Right lobe of liver (tissue), 6 donors: Measurements from ENCODE around the gene MAML3. TPM values are rescaled to one million over a fixed set of nuclear protein-coding genes. Genes with fewer than 3 reads are reported as not detected.

Source experiments
- ATAC-seq, 4 donors: fragments of 200-7000 bp; cut with Tn5 transposase; one replicate each; pipeline ENCODE4 v1.9.1; 2020; ENCODE audit warnings: mild to moderate bottlenecking in 4 of 4, moderate library complexity in 4 of 4
- DNase-seq, 3 donors: peaks; one replicate each; pipeline ENCODE4 v3.0.0-alpha.2; 2020
- H3K27ac ChIP-seq, 3 donors: fragments of 200-600 bp; one replicate each; pipeline ENCODE4 v1.8.0; 2022
- H3K27me3 ChIP-seq, 2 donors: fragments of 200-600 bp; one replicate each; pipeline ENCODE4 v1.8.0; 2022
- H3K36me3 ChIP-seq, 4 donors: fragments of 200-600 bp; sonication (generic) in 1 of 4; one replicate each; pipeline versions ENCODE4 v1.5.1 to v1.8.0; 2017 to 2022; ENCODE audit warnings: control low read depth in 1 of 4
- H3K4me1 ChIP-seq, 4 donors: fragments of 200-600 bp; sonication (generic) in 1 of 4; one replicate each; pipeline versions ENCODE4 v1.5.1 to v1.8.0; 2017 to 2022; ENCODE audit warnings: control low read depth in 1 of 4
- H3K4me3 ChIP-seq, 3 donors: fragments of 200-600 bp; one replicate each; pipeline ENCODE4 v1.8.0; 2022
- H3K9me3 ChIP-seq, 4 donors: fragments of 200-600 bp; sonication (generic) in 1 of 4; one replicate each; pipeline versions ENCODE4 v1.5.1 to v1.8.0; 2017 to 2022; ENCODE audit warnings: control low read depth in 1 of 4
- CTCF ChIP-seq, 4 donors: fragments of 200-600 bp in 3 of 4; fragments of 450-650 bp in 1 of 4; IDR thresholded peaks; one replicate each; pipeline versions ENCODE4 v1.5.1 to v1.8.0; 2016 to 2022; ENCODE audit warnings: antibody characterized with exemption in 4 of 4, mild to moderate bottlenecking in 2 of 4
- POLR2A ChIP-seq: fragments of 450-650 bp; IDR thresholded peaks from one replicate; pipeline ENCODE4 v1.6.1; 2017; ENCODE audit warnings: antibody characterized with exemption, mild to moderate bottlenecking
- WGBS: methylation state at CpG from one replicate; pipeline ENCODE4 v1.1.6; 2018; ENCODE audit warnings: low coverage, low lambda C conversion rate; ENCODE audit not compliant: insufficient coverage; ENCODE audit errors: missing lambda C conversion rate; 5-methylcytosine and 5-hydroxymethylcytosine counted together
- intact Hi-C, 2 donors: fragments of 100-400 bp; cut with DNase I; formaldehyde crosslinking; loops; one replicate each; pipeline versions ENCODE4 v1.11.2 to v1.14.1; 2022
- total RNA-seq, 6 experiments: library from RNA; depleted of rRNA in 2 of 6; stranded (reverse); fragments of >200 nt in 2 of 6; fragmentation: NEBNext Ultra II Directional in 3 of 6; extraction: Animal tissue kit (Norgen Biotek cat#: 25700) in 3 of 6; gene quantifications; one replicate each; pipeline versions ENCODE4 v1.1.0 to v1.2.4, GENCODE V29; 2016 to 2023
- donor health status: DM: no; HTN: yes; CAD: no.
- donor health status: DM: no; HTN: no; CAD: no.
- donor health status: DM: no; HTN: no; CAD: no.
- donor health status: DM: no; HTN: yes; CAD: no.
- donor health status: DM: no; HTN: yes; CAD: no.

The MAML3 gene
- total RNA-seq, 6 experiments from 2014 or later: 2.6 to 7.8 (median 5.0) TPM

- H3K27ac ChIP-seq: peak overlapping the region; percentile 28 to 51 (median 32)
- intact Hi-C loops: no loop called here
- TF ChIP-seq POLR2A: no peak
- no peak for TF ChIP-seq CTCF (IDR thresholded peaks at IDR 0.05)
Measured at GRCh38 chr4:139813881-139814280, 340.1 kb downstream of the MAML3 start.

GRCh38 chr4:139810710-139811109 is 343.3 kb downstream of the MAML3 start:
- intact Hi-C loops: no loop called here
- no peak for DNase-seq
- TF ChIP-seq POLR2A: no peak
- Histone ChIP-seq H3K36me3 (no peaks in the 10 kb centered on the region), H3K4me1 (peaks cover 0 to 24% (median 4%) of the 10 kb centered on the region in 4 donors), H3K4me3 (no peak overlapping the region), H3K9me3 (no peaks in the 10 kb centered on the region), H3K27ac (no peak overlapping the region), H3K27me3 (no peaks in the 10 kb centered on the region)
- ATAC-seq: no peak
- WGBS: 91% methylated on average over 1 of the region's 1 CpG

More at GRCh38 chr4:139813881-139814280, 340.1 kb downstream of the MAML3 start:
- no peaks in the 10 kb centered on the region for H3K27me3 ChIP-seq
- no peaks in the 10 kb centered on the region for H3K36me3 ChIP-seq
- WGBS: 52% methylated on average over 3 of the region's 3 CpGs
- no peak overlapping the region for H3K4me3 ChIP-seq
- peaks cover 0 to 14% (median 4%) of the 10 kb centered on the region in 4 donors for H3K4me1 ChIP-seq
- DNase-seq (no peak), ATAC-seq (no peak)
- H3K9me3 ChIP-seq: no peaks in the 10 kb centered on the region

- ATAC-seq (no peak), DNase-seq (no peak)
- no peaks in the 10 kb centered on the region for H3K9me3 ChIP-seq
- TF ChIP-seq POLR2A (no peak), CTCF (IDR thresholded peaks at IDR 0.05) (no peak)
- H3K27me3 ChIP-seq: no peaks in the 10 kb centered on the region
- H3K27ac ChIP-seq: no peak overlapping the region
- intact Hi-C loops: no loop called here
- H3K4me1 ChIP-seq: peaks cover 0 to 17% (median 2%) of the 10 kb centered on the region in 4 donors
- H3K4me3 ChIP-seq: no peak overlapping the region
- WGBS: 85% methylated on average over 3 of the region's 3 CpGs
- no peaks in the 10 kb centered on the region for H3K36me3 ChIP-seq
Measured at GRCh38 chr4:139809757-139810140, 344.2 kb downstream of the MAML3 start.

GRCh38 chr4:139808808-139809756 is 344.9 kb downstream of the MAML3 start:
- Histone ChIP-seq H3K4me1 (peaks cover 0 to 12% (median 0%) of the 10 kb centered on the region in 4 donors), H3K4me3 (no peak overlapping the region), H3K9me3 (no peaks in the 10 kb centered on the region), H3K36me3 (no peaks in the 10 kb centered on the region), H3K27ac (no peak overlapping the region), H3K27me3 (no peaks in the 10 kb centered on the region)
- ATAC-seq: peak in 2 of 4 donors; percentile 16 to 24
- intact Hi-C loops: no loop called here
- WGBS: 60% methylated on average over 4 of the region's 11 CpGs
- DNase-seq: no peak
- TF ChIP-seq CTCF (IDR thresholded peaks at IDR 0.05) (no peak), POLR2A (no peak)

- Histone ChIP-seq H3K4me1 (peaks cover 0 to 10% (median 0%) of the 10 kb centered on the region in 4 donors), H3K27me3 (no peaks in the 10 kb centered on the region), H3K4me3 (no peak overlapping the region), H3K27ac (no peak overlapping the region), H3K9me3 (no peaks in the 10 kb centered on the region), H3K36me3 (no peaks in the 10 kb centered on the region)
- no peak for TF ChIP-seq POLR2A
- TF ChIP-seq CTCF (IDR thresholded peaks at IDR 0.05): no peak
- WGBS: 62% methylated on average over 4 of the region's 4 CpGs
- intact Hi-C loops: no loop called here
- ATAC-seq: no peak
- DNase-seq: no peak
Measured at GRCh38 chr4:139808381-139808807, 345.6 kb downstream of the MAML3 start.
